Body of pancreas (tissue), 4 donors: ENCODE measurements around the gene AHI1.

Source experiments
- POLR2A ChIP-seq, 3 donors: fragments of 450-650 bp; IDR thresholded peaks; one replicate each; pipeline ENCODE4 v1.6.1; 2016; ENCODE audit warnings: antibody characterized with exemption in 3 of 3, mild to moderate bottlenecking in 2 of 3
- TF ChIP-seq, protein P1 (sequence below), 7 experiments: fragments of 450-650 bp in 4 of 7; fragments of 200-600 bp in 3 of 7; sonication (generic) in 3 of 7; IDR thresholded peaks; one replicate each; pipeline ENCODE4 v1.5.1; 2016 to 2019; ENCODE audit warnings: antibody characterized with exemption in 7 of 7

GRCh38 chr6:135270676-135271536 lies 226.6 kb downstream of the AHI1 start:
- TF ChIP-seq, protein P1, sequence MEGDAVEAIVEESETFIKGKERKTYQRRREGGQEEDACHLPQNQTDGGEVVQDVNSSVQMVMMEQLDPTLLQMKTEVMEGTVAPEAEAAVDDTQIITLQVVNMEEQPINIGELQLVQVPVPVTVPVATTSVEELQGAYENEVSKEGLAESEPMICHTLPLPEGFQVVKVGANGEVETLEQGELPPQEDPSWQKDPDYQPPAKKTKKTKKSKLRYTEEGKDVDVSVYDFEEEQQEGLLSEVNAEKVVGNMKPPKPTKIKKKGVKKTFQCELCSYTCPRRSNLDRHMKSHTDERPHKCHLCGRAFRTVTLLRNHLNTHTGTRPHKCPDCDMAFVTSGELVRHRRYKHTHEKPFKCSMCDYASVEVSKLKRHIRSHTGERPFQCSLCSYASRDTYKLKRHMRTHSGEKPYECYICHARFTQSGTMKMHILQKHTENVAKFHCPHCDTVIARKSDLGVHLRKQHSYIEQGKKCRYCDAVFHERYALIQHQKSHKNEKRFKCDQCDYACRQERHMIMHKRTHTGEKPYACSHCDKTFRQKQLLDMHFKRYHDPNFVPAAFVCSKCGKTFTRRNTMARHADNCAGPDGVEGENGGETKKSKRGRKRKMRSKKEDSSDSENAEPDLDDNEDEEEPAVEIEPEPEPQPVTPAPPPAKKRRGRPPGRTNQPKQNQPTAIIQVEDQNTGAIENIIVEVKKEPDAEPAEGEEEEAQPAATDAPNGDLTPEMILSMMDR (IDR thresholded peaks at IDR 0.05), result no peak
- peak in 1 of 3 donors; percentile 21 for TF ChIP-seq POLR2A (IDR thresholded peaks at IDR 0.05)
